Hematopoietic multipotent progenitor cell treated with erythropoietin and hydrocortisone succinate and interleukin-3 and kit ligand, for 4 days (in vitro differentiated cells): ENCODE results near the gene PHC2.
"Not testable (repeated sequence)": the region's sequence is repeated elsewhere in the genome, so short reads cannot be mapped to it uniquely, and the experiment has no call there.

ENCODE experiments used
- DNase-seq: peaks from one replicate; pipeline ENCODE4 v3.0.0-alpha.2; 2015

The PHC2 gene

GRCh38 chr1:33326785-33327184 lies 104.1 kb downstream of the PHC2 start:
- peak; percentile 19 for DNase-seq

- no peak for DNase-seq
Observed at GRCh38 chr1:33324677-33325575, 106.0 kb downstream of the PHC2 start.

- DNase-seq = no peak
Observed at GRCh38 chr1:33323663-33324477, 107.0 kb downstream of the PHC2 start.

GRCh38 chr1:33322870-33323585 lies 107.9 kb downstream of the PHC2 start:
- DNase-seq = no peak

- DNase-seq = no peak
Observed at GRCh38 chr1:33322109-33322508, 108.8 kb downstream of the PHC2 start.

- no peak for DNase-seq
Observed at GRCh38 chr1:33321178-33321577, 109.7 kb downstream of the PHC2 start.

GRCh38 chr1:33320619-33321165 lies 110.2 kb downstream of the PHC2 start, which contains the start of gene A3GALT2:
Gene A3GALT2 (minus strand): TSS chr1:33321098. CDS start chr1:33321098, 0 bp downstream.
- DNase-seq = no peak

GRCh38 chr1:33319949-33320618 lies 110.8 kb downstream of the PHC2 start:
- no peak for DNase-seq

- no peak for DNase-seq
Observed at GRCh38 chr1:33319186-33319948, 111.5 kb downstream of the PHC2 start.

GRCh38 chr1:33317946-33318345 lies 112.9 kb downstream of the PHC2 start:
- no peak for DNase-seq

GRCh38 chr1:33317354-33317753 lies 113.5 kb downstream of the PHC2 start:
- no peak for DNase-seq

- DNase-seq = no peak
Observed at GRCh38 chr1:33316601-33317000, 114.3 kb downstream of the PHC2 start.

GRCh38 chr1:33314416-33314815 lies 116.5 kb downstream of the PHC2 start:
- no peak for DNase-seq

GRCh38 chr1:33312413-33312749 lies 118.5 kb downstream of the PHC2 start:
- DNase-seq = no peak

GRCh38 chr1:33311706-33312412 lies 119.0 kb downstream of the PHC2 start:
- DNase-seq = no peak

GRCh38 chr1:33310702-33311101 lies 120.2 kb downstream of the PHC2 start:
- no peak for DNase-seq

GRCh38 chr1:33309351-33309750 lies 121.5 kb downstream of the PHC2 start:
- not testable (repeated sequence) for DNase-seq

GRCh38 chr1:33307494-33307864 lies 123.4 kb downstream of the PHC2 start:
- DNase-seq = no peak

- DNase-seq = peak; percentile 44
Observed at GRCh38 chr1:33306653-33307493, 124.0 kb downstream of the PHC2 start.
